Progenitor cell of endocrine pancreas (in vitro differentiated cells): ENCODE data around the gene KLHDC8A. TPM values are rescaled to one million over a fixed set of nuclear protein-coding genes. Genes with fewer than 3 reads are reported as not detected.
"Not testable (repeated sequence)": the region's sequence is repeated elsewhere in the genome, so short reads cannot be mapped to it uniquely, and the experiment has no call there.

Experiments used
- DNase-seq: peaks from one replicate; pipeline ENCODE4 v3.0.0; 2021; ENCODE audit warnings: low spot score; ENCODE audit not compliant: unreplicated experiment
- H3K27ac Mint-ChIP-seq: 2 replicates; pipeline ENCODE4 v1.8.0; 2021; ENCODE audit warnings: mild to moderate bottlenecking, moderate library complexity, mixed read lengths
- H3K27me3 Mint-ChIP-seq: 2 replicates; pipeline ENCODE4 v1.8.0; 2021; ENCODE audit warnings: mixed read lengths
- H3K36me3 Mint-ChIP-seq: 2 replicates; pipeline ENCODE4 v1.8.0; 2022; ENCODE audit warnings: mixed read lengths; ENCODE audit not compliant: insufficient read depth
- H3K4me1 Mint-ChIP-seq: 2 replicates; pipeline ENCODE4 v1.8.0; 2021; ENCODE audit warnings: low read depth, mixed read lengths
- H3K4me3 Mint-ChIP-seq: 2 replicates; pipeline ENCODE4 v1.8.0; 2021; ENCODE audit warnings: low read depth, mild to moderate bottlenecking, moderate library complexity, mixed read lengths
- H3K9me3 Mint-ChIP-seq: 2 replicates; pipeline ENCODE4 v1.8.0; 2021; ENCODE audit warnings: low read depth, mixed read lengths
- long read RNA-seq: library from polyadenylated mRNA; unstranded; transcript quantifications from one replicate; pipeline ENCODE4 v2.0.0, GENCODE V29; 2020
- total RNA-seq: library from RNA; stranded (reverse); gene quantifications from 2 replicates; pipeline ENCODE4 v1.2.1, GENCODE V29; 2021
- TF ChIP-seq, protein P1 (sequence below): fragments of 200-600 bp; sonication (generic); IDR thresholded peaks from one replicate; pipeline ENCODE4 v1.5.0; 2021; ENCODE audit warnings: antibody characterized with exemption, mild to moderate bottlenecking; ENCODE audit not compliant: unreplicated experiment

KLHDC8A gene, protein sequence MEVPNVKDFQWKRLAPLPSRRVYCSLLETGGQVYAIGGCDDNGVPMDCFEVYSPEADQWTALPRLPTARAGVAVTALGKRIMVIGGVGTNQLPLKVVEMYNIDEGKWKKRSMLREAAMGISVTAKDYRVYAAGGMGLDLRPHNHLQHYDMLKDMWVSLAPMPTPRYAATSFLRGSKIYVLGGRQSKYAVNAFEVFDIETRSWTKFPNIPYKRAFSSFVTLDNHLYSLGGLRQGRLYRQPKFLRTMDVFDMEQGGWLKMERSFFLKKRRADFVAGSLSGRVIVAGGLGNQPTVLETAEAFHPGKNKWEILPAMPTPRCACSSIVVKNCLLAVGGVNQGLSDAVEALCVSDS
- total RNA-seq: 0.18 and 0.36 TPM in 2 replicates
- long read RNA-seq: 0 reads

DNA sequence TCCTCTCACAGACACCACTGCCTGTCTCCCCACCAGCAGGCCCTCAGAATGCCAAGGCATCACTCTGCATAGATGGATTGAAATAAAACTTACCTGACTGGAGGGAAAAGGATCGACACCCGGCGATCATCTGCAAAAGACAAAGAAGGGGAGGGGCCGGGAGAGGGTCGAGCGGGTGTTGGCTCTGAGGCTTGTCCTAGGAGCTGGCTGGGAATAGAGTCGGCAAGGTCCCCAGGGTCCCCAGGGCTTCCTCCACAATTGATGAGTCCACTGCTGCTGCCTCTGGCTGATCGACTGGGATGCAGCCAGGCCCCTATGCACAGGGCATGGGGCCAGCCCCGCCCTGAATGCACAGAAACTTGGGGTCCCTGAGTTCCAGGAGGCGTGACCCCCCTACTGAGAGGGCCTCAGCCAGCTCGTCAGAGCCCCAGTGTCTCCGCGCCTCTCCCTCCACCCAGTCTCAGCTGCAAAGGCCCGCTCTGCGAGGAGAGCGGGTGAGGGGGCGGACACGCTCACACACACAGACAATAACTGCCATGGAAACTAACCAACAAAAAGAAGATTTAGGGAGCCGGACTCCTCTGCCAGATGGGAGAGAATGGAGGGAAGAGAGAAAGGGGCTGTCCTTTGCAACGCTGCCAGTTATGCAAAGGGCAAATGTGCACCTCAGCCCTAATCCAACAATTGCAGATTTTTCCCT, at the start of gene KLHDC8A:
Gene KLHDC8A, minus strand, starts transcription at position 483 of the 700 bp plus-strand sequence. CDS start 13,318 bp downstream, outside the sequence.
- peaks cover 59% of the 10 kb centered on the region for H3K27me3 Mint-ChIP-seq
- TF ChIP-seq, protein P1, sequence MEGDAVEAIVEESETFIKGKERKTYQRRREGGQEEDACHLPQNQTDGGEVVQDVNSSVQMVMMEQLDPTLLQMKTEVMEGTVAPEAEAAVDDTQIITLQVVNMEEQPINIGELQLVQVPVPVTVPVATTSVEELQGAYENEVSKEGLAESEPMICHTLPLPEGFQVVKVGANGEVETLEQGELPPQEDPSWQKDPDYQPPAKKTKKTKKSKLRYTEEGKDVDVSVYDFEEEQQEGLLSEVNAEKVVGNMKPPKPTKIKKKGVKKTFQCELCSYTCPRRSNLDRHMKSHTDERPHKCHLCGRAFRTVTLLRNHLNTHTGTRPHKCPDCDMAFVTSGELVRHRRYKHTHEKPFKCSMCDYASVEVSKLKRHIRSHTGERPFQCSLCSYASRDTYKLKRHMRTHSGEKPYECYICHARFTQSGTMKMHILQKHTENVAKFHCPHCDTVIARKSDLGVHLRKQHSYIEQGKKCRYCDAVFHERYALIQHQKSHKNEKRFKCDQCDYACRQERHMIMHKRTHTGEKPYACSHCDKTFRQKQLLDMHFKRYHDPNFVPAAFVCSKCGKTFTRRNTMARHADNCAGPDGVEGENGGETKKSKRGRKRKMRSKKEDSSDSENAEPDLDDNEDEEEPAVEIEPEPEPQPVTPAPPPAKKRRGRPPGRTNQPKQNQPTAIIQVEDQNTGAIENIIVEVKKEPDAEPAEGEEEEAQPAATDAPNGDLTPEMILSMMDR: no peak
- no peak within 1 kb of the TSS for H3K27ac Mint-ChIP-seq
- no peaks in the 10 kb centered on the region for H3K36me3 Mint-ChIP-seq
- no peak for DNase-seq
- peaks cover 4% of the 10 kb centered on the region for H3K4me1 Mint-ChIP-seq
- H3K9me3 Mint-ChIP-seq: no peaks in the 10 kb centered on the region
- H3K4me3 Mint-ChIP-seq: no peak within 1 kb of the TSS

DNA sequence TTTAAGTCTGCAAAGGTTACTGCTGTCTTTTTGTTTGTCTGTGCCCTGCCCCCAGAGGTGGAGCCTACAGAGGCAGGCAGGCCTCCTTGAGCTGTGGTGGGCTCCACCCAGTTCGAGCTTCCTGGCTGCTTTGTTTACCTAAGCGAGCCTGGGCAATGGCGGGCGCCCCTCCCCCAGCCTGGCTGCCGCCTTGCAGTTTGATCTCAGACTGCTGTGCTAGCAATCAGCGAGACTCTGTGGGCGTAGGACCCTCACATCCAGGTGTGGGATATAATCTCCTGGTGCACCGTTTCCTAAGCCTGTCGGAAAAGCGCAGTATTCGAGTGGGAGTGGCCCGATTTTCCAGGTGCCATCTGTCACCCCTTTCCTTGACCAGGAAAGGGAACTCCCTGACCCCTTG, 49.5 kb upstream of the KLHDC8A start:
- H3K36me3 Mint-ChIP-seq, H3K4me3 Mint-ChIP-seq, H3K4me1 Mint-ChIP-seq, H3K9me3 Mint-ChIP-seq, DNase-seq, H3K27ac Mint-ChIP-seq: not testable (repeated sequence)
- H3K27me3 Mint-ChIP-seq: peaks cover 13% of the 10 kb centered on the region

DNA sequence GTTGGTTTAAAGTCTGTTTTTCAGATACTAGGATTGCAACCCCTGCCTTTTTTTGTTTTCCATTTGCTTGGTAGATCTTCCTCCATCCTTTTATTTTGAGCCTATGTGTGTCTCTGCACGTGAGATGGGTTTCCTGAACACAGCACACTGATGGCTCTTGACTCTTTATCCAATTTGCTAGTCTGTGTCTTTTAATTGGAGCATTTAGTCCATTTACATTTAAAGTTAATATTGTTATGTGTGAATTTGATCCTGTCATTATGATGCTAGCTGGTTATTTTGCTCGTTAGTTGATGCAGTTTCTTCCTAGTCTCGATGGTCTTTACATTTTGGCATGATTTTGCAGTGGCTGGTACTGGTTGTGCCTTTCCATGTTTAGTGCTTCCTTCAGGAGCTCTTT, 47.8 kb upstream of the KLHDC8A start:
- H3K4me1 Mint-ChIP-seq, DNase-seq, H3K4me3 Mint-ChIP-seq, H3K9me3 Mint-ChIP-seq, H3K27me3 Mint-ChIP-seq, H3K27ac Mint-ChIP-seq, H3K36me3 Mint-ChIP-seq: not testable (repeated sequence)

DNA sequence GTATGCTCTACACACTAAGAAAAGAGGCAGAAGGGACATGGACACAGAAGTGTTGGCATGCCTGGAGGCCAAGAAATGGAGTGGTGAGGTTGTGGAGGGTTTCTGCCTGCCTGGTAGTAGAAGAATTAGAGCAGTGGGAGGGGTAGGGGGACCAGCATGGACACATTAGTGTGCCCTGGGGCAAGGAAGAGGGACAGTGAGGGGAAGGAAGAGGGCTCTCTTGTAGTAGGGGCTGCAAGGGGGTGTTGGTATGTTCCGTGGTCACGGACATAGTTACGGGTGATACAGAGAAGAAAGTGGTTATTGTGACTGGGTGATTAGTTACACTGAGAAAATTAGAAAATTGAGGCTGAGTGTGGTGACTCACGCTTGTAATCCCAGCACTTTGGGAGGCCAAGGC, 41.9 kb upstream of the KLHDC8A start:
- Mint-ChIP-seq H3K27ac (no peak overlapping the region), H3K4me1 (no peaks in the 10 kb centered on the region), H3K9me3 (no peaks in the 10 kb centered on the region), H3K4me3 (no peak overlapping the region), H3K27me3 (peaks cover 6% of the 10 kb centered on the region), H3K36me3 (no peaks in the 10 kb centered on the region)
- TF ChIP-seq, protein P1: no peak
- no peak for DNase-seq

- H3K27me3 Mint-ChIP-seq: peaks cover 6% of the 10 kb centered on the region
- DNase-seq: no peak
- no peaks in the 10 kb centered on the region for H3K36me3 Mint-ChIP-seq
- H3K27ac Mint-ChIP-seq: no peak overlapping the region
- no peaks in the 10 kb centered on the region for H3K4me1 Mint-ChIP-seq
- H3K4me3 Mint-ChIP-seq: no peak overlapping the region
- TF ChIP-seq, protein P1: peak; percentile 83
- H3K9me3 Mint-ChIP-seq: no peaks in the 10 kb centered on the region
Measured at GRCh38 chr1:205396967-205397616, 40.4 kb upstream of the KLHDC8A start.

GRCh38 chr1:205395616-205396015, 38.9 kb upstream of the KLHDC8A start:
- H3K9me3 Mint-ChIP-seq: no peaks in the 10 kb centered on the region
- no peaks in the 10 kb centered on the region for H3K4me1 Mint-ChIP-seq
- no peaks in the 10 kb centered on the region for H3K36me3 Mint-ChIP-seq
- peaks cover 8% of the 10 kb centered on the region for H3K27me3 Mint-ChIP-seq
- no peak for DNase-seq
- TF ChIP-seq, protein P1: no peak
- H3K27ac Mint-ChIP-seq: no peak overlapping the region
- H3K4me3 Mint-ChIP-seq: no peak overlapping the region
